GM10248 (cell line): ENCODE measurements around the gene PTPDC1.

ENCODE experiments used
- CTCF ChIA-PET: fragments of 300-600 bp; sonication (Branson Sonifier 250); formaldehyde crosslinking; extraction: SDS; loops from one replicate; lab custom pipeline; 2021; ENCODE audit warnings: antibody characterized with exemption; lab: Yijun Ruan, JAX
- POLR2A ChIA-PET: fragments of 350-650 bp; sonication (Branson Sonifier 250); formaldehyde crosslinking; extraction: SDS; loops from one replicate; lab custom pipeline; 2020; ENCODE audit warnings: antibody characterized with exemption; lab: Yijun Ruan, JAX
- DNase-seq: peaks from one replicate; pipeline ENCODE4 v3.0.0; 2012; ENCODE audit errors: extremely low spot score
- TF ChIP-seq, protein P1 (sequence below): IDR thresholded peaks from 2 replicates; pipeline ENCODE4 v1.5.1; 2012; ENCODE audit warnings: mild to moderate bottlenecking, low read depth; ENCODE audit errors: extremely low read depth, missing control alignments, control extremely low read depth

PTPDC1 gene

DNA sequence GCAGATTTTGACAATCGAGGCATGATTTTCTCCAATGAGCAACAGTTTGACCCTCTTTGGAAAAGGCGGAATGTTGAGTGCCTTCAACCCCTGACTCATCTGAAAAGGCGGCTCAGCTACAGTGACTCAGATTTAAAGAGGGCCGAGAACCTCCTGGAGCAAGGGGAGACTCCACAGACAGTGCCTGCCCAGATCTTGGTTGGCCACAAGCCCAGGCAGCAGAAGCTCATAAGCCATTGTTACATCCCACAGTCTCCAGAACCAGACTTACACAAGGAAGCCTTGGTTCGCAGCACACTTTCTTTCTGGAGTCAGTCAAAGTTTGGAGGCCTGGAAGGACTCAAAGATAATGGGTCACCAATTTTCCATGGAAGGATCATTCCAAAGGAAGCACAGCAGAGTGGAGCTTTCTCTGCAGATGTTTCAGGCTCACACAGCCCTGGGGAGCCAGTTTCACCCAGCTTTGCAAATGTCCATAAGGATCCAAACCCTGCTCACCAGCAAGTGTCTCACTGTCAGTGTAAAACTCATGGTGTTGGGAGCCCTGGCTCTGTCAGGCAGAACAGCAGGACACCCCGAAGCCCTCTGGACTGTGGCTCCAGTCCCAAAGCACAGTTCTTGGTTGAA lies 13.6 kb downstream of the PTPDC1 start:
- CTCF ChIA-PET: interaction anchor here (1.4 to 2.0 kb wide), 2 partner anchors 34 to 115 kb away, joined by 4 to 8 read pairs; no protein-coding TSS in a partner anchor
- no peak for DNase-seq
- POLR2A ChIA-PET: no interaction called here
- TF ChIP-seq, protein P1, sequence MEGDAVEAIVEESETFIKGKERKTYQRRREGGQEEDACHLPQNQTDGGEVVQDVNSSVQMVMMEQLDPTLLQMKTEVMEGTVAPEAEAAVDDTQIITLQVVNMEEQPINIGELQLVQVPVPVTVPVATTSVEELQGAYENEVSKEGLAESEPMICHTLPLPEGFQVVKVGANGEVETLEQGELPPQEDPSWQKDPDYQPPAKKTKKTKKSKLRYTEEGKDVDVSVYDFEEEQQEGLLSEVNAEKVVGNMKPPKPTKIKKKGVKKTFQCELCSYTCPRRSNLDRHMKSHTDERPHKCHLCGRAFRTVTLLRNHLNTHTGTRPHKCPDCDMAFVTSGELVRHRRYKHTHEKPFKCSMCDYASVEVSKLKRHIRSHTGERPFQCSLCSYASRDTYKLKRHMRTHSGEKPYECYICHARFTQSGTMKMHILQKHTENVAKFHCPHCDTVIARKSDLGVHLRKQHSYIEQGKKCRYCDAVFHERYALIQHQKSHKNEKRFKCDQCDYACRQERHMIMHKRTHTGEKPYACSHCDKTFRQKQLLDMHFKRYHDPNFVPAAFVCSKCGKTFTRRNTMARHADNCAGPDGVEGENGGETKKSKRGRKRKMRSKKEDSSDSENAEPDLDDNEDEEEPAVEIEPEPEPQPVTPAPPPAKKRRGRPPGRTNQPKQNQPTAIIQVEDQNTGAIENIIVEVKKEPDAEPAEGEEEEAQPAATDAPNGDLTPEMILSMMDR: no peak

DNA sequence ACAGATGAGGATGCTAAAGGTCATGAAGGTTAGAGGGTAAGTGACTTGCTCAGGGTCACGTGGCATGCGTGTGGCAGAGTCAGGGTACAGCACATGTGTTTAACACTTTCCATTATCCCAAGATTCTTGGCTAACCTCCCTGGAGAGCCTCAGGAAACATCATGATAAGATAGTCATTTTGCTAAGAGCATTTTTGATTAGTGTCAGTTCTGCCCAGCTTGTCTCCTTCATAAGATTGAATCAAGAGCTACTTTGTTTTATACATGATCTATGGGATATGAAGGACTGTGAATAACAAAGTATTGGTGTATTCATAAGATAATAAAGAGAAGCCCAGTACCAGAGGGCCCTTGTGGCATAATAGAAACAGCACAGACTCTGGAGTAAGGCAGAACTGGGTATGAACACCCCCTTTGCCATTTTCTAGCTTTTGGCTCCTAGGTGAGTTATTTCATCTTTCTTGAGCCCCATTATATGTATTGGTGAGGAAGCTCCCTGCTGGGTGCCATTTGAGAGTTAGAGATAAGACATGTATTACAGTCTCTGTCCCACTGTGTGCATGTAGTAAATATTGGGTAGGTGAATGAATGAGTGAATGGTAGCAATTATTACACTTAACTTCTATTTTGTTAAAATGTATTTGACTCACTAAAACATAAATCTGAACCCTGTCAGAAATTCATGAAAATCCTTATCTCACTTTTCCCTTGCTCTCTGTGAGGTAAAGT lies 16.1 kb downstream of the PTPDC1 start:
- DNase-seq: no peak
- TF ChIP-seq, protein P1: no peak
- ChIA-PET POLR2A (no interaction called here), CTCF (no interaction called here)

DNA sequence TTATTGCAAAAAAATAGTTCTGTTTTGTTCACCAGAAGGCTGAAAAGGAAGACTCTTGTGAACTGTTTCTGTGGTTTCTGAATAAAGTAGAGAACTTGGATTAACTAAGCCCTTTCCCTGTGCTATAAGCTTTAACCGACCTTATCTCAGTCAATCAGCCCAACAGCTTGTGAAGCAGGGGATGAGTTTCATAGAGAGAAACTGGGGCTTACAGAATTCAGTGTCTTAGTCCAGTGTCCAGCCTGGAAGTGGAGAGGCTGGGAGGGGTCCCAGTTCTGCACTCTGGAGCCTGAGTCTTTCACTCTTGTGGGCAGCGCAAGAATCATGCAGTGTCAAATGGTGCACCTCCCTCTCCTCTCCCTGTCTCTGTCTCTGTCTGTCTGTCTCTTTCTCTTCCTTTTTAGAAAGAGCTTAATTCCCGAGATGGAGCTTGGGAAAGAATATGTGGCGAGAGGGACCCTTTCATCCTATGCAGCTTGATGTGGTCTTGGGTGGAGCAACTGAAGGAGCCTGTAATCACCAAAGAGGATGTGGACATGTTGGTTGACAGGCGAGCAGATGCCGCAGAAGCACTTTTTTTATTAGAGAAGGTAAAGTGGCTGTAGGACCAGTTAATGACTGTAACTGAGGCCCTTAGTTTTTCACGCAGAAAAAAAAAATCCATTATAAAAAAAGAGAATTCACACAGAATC lies 17.0 kb downstream of the PTPDC1 start:
- no peak for DNase-seq
- ChIA-PET POLR2A (no interaction called here), CTCF (no interaction called here)
- TF ChIP-seq, protein P1: no peak

DNA sequence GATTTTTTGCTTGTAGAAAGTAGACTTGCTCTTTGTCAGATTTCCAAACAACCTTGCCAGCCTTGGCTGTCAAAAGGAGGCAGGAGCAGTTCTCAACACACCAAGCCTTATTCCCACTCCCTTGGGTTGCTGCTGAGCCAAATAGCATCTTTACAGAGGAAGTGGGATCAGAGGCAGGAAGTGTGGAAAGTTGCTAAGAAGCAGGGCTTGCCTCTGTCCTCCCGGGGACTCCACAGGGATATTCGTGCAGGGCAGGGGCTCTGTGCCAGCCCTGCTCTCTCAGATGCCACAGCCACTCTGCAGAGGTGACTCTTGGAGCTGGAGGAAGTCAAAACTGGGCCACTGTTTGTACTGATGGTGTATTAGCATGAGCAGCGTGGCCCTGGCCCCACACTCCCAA lies 24.3 kb downstream of the PTPDC1 start:
- no peak for DNase-seq
- ChIA-PET POLR2A (no interaction called here), CTCF (no interaction called here)
- TF ChIP-seq, protein P1: no peak

DNA sequence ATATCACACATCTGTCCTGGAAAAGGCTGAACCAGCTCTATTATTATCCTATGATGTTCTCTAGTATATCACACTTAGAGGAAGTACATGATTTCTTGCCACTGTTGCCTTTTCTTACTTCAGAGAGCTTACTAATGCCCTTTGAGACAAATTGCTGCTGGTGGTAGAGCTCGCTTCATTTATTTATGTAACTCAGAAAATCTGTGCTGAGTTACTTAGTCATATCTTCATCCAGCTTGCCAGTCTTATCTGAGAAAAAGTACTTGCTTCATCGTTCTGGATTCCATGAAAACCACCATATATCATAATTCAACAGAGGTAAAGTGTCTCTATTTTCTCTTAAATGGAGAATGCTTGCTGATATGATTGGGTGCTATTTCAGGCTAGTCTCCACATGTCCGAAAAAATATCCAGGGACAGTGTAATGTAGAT lies 26.6 kb downstream of the PTPDC1 start:
- ChIA-PET CTCF (interaction anchor here (1.0 to 1.5 kb wide), 3 partner anchors 14 to 32 kb away, joined by 3 read pairs; no protein-coding TSS in a partner anchor), POLR2A (no interaction called here)
- no peak for DNase-seq
- TF ChIP-seq, protein P1: no peak

DNA sequence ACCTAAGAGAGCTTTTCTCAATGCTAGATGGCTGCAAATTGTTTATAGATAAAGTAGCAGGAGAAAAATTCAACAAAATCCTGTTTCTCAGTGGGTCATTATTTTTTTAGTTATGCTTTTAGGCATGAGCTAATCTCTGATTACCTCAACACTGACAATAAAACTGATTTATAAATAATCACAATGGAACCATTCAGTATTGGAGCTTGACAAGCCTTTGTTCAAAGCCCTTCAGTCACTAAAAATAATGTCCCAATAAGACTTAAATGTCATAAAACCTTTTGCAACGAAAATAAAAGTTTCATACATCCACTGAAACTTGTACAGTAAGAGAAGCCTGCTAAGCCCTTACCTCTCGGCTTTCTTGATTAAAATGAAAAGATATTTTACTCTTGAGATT lies 27.2 kb downstream of the PTPDC1 start:
- ChIA-PET POLR2A (no interaction called here), CTCF (interaction anchor here (1.0 to 1.3 kb wide), 2 partner anchors 16 to 33 kb away, joined by 3 read pairs; no protein-coding TSS in a partner anchor)
- TF ChIP-seq, protein P1: no peak
- no peak for DNase-seq
